Tongue (tissue), 2 donors: ENCODE data around the gene MYO1A. TPM values are rescaled to one million over a fixed set of nuclear protein-coding genes. Genes with fewer than 3 reads are reported as not detected.
"Not testable (repeated sequence)": the region's sequence is repeated elsewhere in the genome, so short reads cannot be mapped to it uniquely, and the experiment has no call there.

Experiments
- DNase-seq: peaks from one replicate; pipeline ENCODE4 v3.0.0-alpha.2; 2015
- total RNA-seq: library from RNA; depleted of rRNA; stranded (reverse); fragments of >200 nt; gene quantifications from one replicate; pipeline ENCODE4 v1.2.3, GENCODE V29; 2014

The MYO1A gene
- total RNA-seq, 1 donor from 2014 or later = not detected

GRCh38 chr12:56993346-56993745 is 56.6 kb downstream of the MYO1A start:
- DNase-seq = no peak

GRCh38 chr12:56991319-56992246 is 58.3 kb downstream of the MYO1A start:
- DNase-seq = no peak

DNA sequence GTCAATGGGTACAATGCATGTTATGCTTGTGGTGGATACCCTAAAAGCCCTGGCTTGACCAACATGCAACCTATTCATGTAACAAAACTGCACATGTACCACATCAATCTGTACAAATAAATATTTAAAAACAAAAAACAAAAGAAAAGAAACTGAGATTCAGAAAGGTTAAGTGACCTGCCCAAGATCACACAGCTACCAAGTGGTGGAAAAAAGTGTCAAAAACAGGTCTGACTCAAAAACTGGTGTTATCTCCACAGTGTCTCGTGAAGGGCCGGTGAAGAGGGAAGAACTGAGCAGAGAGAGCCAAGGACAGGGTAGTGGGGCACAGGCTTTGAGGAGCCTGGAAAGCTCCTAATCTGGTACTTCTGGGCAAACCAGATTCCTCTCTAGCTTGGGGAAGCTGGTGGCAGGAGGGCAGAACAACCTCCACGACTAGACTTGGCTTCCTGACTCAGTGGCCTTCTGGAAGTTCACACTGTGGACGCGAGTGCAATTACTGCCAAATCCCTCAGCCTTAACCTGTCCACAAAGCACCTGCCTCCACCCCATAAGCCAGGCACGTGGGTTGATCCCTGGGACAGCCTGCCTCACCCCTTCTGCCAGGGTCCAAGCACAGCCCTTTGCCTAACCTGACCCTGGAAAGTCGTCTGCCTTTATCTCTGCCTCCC is 59.1 kb downstream of the MYO1A start:
- no peak for DNase-seq

- DNase-seq = no peak
Measured at GRCh38 chr12:56989861-56990610, 59.9 kb downstream of the MYO1A start.

GRCh38 chr12:56988207-56988739 is 61.7 kb downstream of the MYO1A start:
- no peak for DNase-seq

GRCh38 chr12:56987551-56988053 is 62.3 kb downstream of the MYO1A start:
- peak; percentile 90 for DNase-seq

GRCh38 chr12:56987011-56987410 is 62.9 kb downstream of the MYO1A start:
- DNase-seq = no peak

DNA sequence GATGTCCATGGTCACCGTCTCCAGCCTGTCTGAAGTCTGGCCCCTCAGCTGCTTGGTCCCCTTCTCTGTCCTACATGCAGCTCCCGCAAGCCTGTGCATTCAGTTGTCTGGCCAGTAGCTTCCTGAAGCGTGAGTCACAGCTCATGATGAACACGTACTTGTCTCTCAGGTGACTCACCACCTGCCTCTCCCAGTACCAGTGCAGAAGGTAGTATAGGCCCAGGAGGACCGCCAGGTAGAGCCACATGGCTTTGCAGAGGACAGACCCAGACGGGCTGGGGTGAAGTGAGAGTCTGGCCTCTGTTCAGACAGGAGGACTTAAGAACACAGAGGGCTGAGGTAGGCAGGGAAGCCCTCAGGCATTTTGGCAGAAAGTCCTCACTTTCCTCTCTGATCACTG is 64.2 kb downstream of the MYO1A start:
- DNase-seq = not testable (repeated sequence)

- no peak for DNase-seq
Measured at GRCh38 chr12:56983386-56983785, 66.5 kb downstream of the MYO1A start.

GRCh38 chr12:56982578-56983236 is 67.2 kb downstream of the MYO1A start:
- not testable (repeated sequence) for DNase-seq

GRCh38 chr12:56980941-56981530 is 68.9 kb downstream of the MYO1A start:
- no peak for DNase-seq

DNA sequence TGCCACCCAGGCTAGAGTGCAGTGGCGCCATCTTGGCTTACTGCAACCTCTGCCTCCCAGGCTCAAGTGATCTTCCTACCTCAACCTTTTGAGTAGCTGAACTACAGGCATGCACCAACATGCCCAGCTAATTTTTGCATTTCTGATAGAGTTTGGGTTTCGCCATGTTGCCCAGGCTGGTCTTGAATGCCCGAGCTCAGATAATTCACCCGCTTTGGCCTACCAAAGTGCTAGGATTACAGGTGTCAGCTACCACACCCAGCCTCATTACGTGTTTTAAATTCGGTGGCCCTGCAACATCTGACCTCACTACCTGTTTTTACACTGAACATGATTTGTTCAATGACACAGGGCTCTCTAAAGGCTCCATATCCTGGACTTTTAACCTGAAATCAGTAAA is 69.7 kb downstream of the MYO1A start:
- DNase-seq = no peak

DNA sequence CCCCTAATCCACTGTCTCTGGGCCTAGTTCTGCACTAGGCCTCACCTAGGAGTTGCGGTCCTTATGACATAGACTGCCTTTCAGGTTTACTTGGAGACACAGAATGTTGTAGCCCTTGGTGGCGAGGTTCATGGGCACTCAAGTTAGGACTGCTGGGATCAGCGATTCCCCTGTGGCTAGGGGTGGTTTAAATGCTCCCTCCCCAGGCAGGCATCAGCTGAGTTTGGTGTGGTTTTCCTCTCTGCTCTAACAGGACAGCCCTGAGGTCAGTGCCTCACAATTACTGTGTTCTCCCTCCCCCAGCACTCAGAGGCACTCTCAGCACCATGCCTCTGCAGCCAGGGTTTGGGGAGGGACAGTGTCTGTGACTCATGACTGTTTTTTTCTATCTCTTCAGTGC is 70.3 kb downstream of the MYO1A start:
- no peak for DNase-seq

Other genes starting within 250 kb of the MYO1A start
- gene SDR9C7, start 115.7 kb downstream of the MYO1A start, total RNA-seq = 0.51 TPM
- 1.3 TPM for gene RDH16, start 92.5 kb downstream of the MYO1A start, total RNA-seq
- 6.4 TPM for gene ZBTB39, start 43.6 kb downstream of the MYO1A start, total RNA-seq
- not detected for gene TAC3, start 33.6 kb downstream of the MYO1A start, total RNA-seq
- 16.5 TPM for gene NEMP1, start 28.7 kb upstream of the MYO1A start, total RNA-seq
- gene NAB2, start 39.0 kb upstream of the MYO1A start, total RNA-seq = 44.5 TPM
- gene STAT6, start 61.2 kb upstream of the MYO1A start, total RNA-seq = 59.1 TPM
- 221 TPM for gene LRP1, start 78.4 kb upstream of the MYO1A start, total RNA-seq
- not detected for gene LRP1-AS, start 97.5 kb upstream of the MYO1A start, total RNA-seq
- gene NXPH4, start 166.7 kb upstream of the MYO1A start, total RNA-seq = 1.3 TPM
- 70.1 TPM for gene SHMT2, start 179.6 kb upstream of the MYO1A start, total RNA-seq
- 310 TPM for gene STAC3, start 201.1 kb upstream of the MYO1A start, total RNA-seq